Neural cell (in vitro differentiated cells): ENCODE data around the gene TIGD6. TPM values are rescaled to one million over a fixed set of nuclear protein-coding genes. Genes with fewer than 3 reads are reported as not detected.

Experiments used
- H2AFZ ChIP-seq: fragments of 200-600, 300-800 bp; sonication (generic), shearing (Covaris generic); 2 replicates; pipeline ENCODE4 v1.6.0; 2014; ENCODE audit warnings: low read depth, mild to moderate bottlenecking, antibody characterized with exemption, low read length, moderate library complexity
- H3F3A ChIP-seq: fragments of 200-600 bp; shearing (Covaris generic); 2 replicates; pipeline ENCODE4 v1.6.1; 2016; ENCODE audit warnings: mild to moderate bottlenecking, moderate library complexity, mixed read lengths, antibody characterized with exemption, low read length; ENCODE audit not compliant: insufficient read depth, poor library complexity, severe bottlenecking
- H3K27ac ChIP-seq: fragments of 200-600, 300-800 bp; sonication (generic), shearing (Covaris generic); 2 replicates; pipeline ENCODE4 v1.5.1; 2014; ENCODE audit warnings: mild to moderate bottlenecking, low read length, moderate library complexity
- H3K27me3 ChIP-seq: fragments of 300-800, 200-600 bp; sonication (generic), shearing (Covaris generic); 2 replicates; pipeline ENCODE4 v1.6.0; 2014; ENCODE audit warnings: mild to moderate bottlenecking, low read depth, low read length, moderate library complexity; ENCODE audit not compliant: insufficient read depth
- H3K36me3 ChIP-seq: fragments of 300-800, 200-600 bp; sonication (generic), shearing (Covaris generic); 2 replicates; pipeline ENCODE4 v1.5.1; 2014; ENCODE audit warnings: mild to moderate bottlenecking, antibody characterized with exemption, low read length, moderate library complexity; ENCODE audit not compliant: insufficient read depth
- H3K4me2 ChIP-seq: fragments of 300-800, 200-600 bp; sonication (generic), shearing (Covaris generic); 2 replicates; pipeline ENCODE4 v1.6.0; 2014; ENCODE audit warnings: mild to moderate bottlenecking, low read length
- H3K4me3 ChIP-seq: fragments of 300-800, 200-600 bp; sonication (generic), shearing (Covaris generic); 2 replicates; pipeline ENCODE4 v1.5.1; 2014; ENCODE audit warnings: mild to moderate bottlenecking, low read length, moderate library complexity
- H3K79me2 ChIP-seq: fragments of 200-600 bp; shearing (Covaris generic); replicated peaks from 2 replicates; pipeline ENCODE4 v1.6.0; 2014; ENCODE audit warnings: mild to moderate bottlenecking, low read length, moderate library complexity; ENCODE audit not compliant: insufficient read depth
- H3K9ac ChIP-seq: fragments of 300-800, 200-600 bp; sonication (generic), shearing (Covaris generic); 2 replicates; pipeline ENCODE4 v1.6.1; 2016; ENCODE audit warnings: mild to moderate bottlenecking, low read length, mixed read lengths
- H3K9me2 ChIP-seq: fragments of 200-600 bp; shearing (Covaris generic); 2 replicates; pipeline ENCODE4 v1.6.1; 2016; ENCODE audit warnings: mild to moderate bottlenecking, low read length, mixed read lengths; ENCODE audit not compliant: insufficient read depth
- H3K9me3 ChIP-seq: fragments of 200-600, 300-800 bp; sonication (generic), shearing (Covaris generic); 2 replicates; pipeline ENCODE4 v1.6.1; 2016; ENCODE audit warnings: mild to moderate bottlenecking, mixed run types, low read length, moderate library complexity, mixed read lengths
- H4K20me1 ChIP-seq: fragments of 200-600 bp; shearing (Covaris generic); 2 replicates; pipeline ENCODE4 v1.6.1; 2016; ENCODE audit warnings: mild to moderate bottlenecking, mixed run types; ENCODE audit not compliant: insufficient read depth
- EP300 ChIP-seq: fragments of 450-650 bp; conservative IDR thresholded peaks from 2 replicates; pipeline ENCODE4 v1.6.1; 2014; ENCODE audit warnings: antibody characterized with exemption, mild to moderate bottlenecking, moderate library complexity; ENCODE audit not compliant: poor library complexity, severe bottlenecking
- EZH2 ChIP-seq: fragments of 200-600, 300-800 bp; shearing (Covaris generic), sonication (generic); IDR thresholded peaks from 2 replicates; pipeline ENCODE4 v1.6.1; 2014; ENCODE audit warnings: antibody characterized with exemption, low read length, borderline replicate concordance, mild to moderate bottlenecking; ENCODE audit not compliant: insufficient read depth, poor library complexity, severe bottlenecking
- MXI1 ChIP-seq: fragments of 450-650 bp; conservative IDR thresholded peaks from 2 replicates; pipeline ENCODE4 v1.6.1; 2014; ENCODE audit warnings: antibody characterized with exemption, mild to moderate bottlenecking; ENCODE audit not compliant: poor library complexity, severe bottlenecking
- POLR2AphosphoS5 ChIP-seq: IDR thresholded peaks from 2 replicates; pipeline ENCODE4 v1.6.1; 2012
- RAD21 ChIP-seq: fragments of 450-650 bp; conservative IDR thresholded peaks from 2 replicates; pipeline ENCODE4 v1.6.1; 2014; ENCODE audit warnings: antibody characterized with exemption, mild to moderate bottlenecking, moderate library complexity
- SMC3 ChIP-seq: fragments of 450-650 bp; conservative IDR thresholded peaks from 2 replicates; pipeline ENCODE4 v1.6.1; 2014; ENCODE audit warnings: antibody characterized with exemption, mild to moderate bottlenecking, moderate library complexity; ENCODE audit not compliant: poor library complexity
- TAF1 ChIP-seq: IDR thresholded peaks from 2 replicates; pipeline ENCODE4 v1.6.1; 2012; ENCODE audit warnings: low read depth
- polyA plus RNA-seq: library from polyadenylated mRNA; depleted of rRNA; stranded (reverse); fragments of >200 nt; gene quantifications from 2 replicates; pipeline ENCODE4 v1.2.3, GENCODE V29; 2014
- TF ChIP-seq, protein P1 (sequence below): IDR thresholded peaks from 2 replicates; pipeline ENCODE4 v1.6.1; 2012; ENCODE audit warnings: borderline replicate concordance
- TF ChIP-seq, protein P2 (sequence below): fragments of 450-650 bp; IDR thresholded peaks from 2 replicates; pipeline ENCODE4 v1.5.1; 2014; ENCODE audit warnings: antibody characterized with exemption, mild to moderate bottlenecking, moderate library complexity; ENCODE audit not compliant: poor library complexity, severe bottlenecking

The TIGD6 gene
- polyA plus RNA-seq, 1 donor from 2014 or later: 6.5 TPM

DNA sequence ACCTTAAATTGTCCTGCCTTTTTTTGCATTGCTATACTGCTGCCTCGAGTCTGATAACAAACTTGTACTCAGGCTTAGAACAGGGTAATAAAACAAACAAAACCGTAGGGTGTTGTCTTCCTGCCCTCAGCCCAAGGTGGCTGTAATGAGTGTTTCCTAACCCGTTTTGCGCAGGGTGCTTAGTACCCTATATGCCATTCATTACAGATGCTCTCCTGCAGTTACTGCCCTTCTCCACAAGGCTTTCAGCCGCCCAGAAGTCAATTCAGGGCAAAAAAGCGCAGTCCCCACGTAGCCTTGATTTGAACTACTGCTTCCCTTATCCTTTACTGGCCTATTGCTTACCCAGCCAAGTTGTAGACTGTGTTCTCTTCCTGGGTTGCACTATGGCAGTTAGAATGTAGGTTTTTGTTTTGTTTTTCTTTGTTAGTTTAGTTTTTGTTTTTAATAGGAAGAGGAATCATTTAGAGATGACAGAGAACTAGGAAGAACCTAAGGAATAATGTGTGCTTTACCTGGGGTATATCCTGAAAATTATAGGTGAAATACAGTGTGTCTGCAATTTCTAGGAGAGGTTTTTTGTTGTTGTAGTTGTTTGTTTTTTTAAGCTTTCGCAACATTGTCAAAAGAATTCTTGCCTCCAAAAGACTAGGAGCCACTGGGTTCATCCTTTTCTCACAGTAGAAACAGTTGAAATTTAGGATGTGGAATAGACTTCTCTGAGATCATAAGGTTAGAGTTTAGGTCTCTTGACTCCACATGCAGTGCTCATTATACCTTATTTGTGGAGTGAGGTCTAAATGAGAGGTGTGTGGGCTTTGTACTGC is 1.4 kb upstream of the TIGD6 start:
- H3K79me2 ChIP-seq: peaks cover 29% of the 10 kb centered on the region
- no peak overlapping the region for H2AFZ ChIP-seq

DNA sequence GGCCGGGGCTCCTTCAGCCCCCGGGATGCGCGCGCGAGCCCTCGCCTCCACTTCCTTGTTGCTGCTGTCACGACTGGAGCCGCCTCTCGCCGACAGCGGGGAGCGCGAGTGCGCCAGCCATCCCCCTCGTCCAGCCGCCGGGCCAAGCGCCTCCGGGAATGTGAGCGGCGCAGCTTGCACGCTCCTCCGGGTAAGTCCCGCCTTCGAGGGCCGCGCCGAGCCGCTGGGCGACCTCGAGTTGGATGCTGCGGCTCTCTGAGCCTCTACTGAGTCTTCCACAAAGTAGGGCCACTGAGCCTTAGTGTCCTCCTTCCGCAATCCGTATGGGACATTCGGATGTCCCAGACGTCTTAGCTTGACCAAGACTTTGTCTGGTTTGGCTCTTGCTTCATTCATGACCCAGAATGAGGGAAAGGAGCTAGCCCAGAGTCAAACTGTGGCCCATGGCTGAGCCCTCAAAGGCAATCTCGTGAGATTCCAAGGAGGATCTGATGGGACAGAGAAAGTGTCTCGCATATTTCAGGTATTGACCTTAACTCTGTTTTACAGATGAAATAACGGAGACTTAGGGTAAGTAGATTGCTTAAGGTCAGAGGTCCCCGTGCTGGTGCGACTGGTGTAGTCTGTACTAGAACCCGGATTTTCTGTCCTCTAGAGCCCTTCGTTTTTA is 671 bp upstream of the TIGD6 start:
- Histone ChIP-seq H3F3A (no peaks in the 10 kb centered on the region), H3K27ac (peak overlapping the region; percentile 88), H3K4me3 (peak overlapping the region; percentile 100), H2AFZ (peak overlapping the region; percentile 83), H3K9me3 (no peaks in the 10 kb centered on the region), H3K79me2 (peaks cover 29% of the 10 kb centered on the region), H3K9ac (peak overlapping the region; percentile 89), H3K36me3 (no peaks in the 10 kb centered on the region), H3K4me2 (peak overlapping the region; percentile 87), H3K27me3 (no peaks in the 10 kb centered on the region), H3K9me2 (no peaks in the 10 kb centered on the region), H4K20me1 (no peaks in the 10 kb centered on the region)
- no peak for TF ChIP-seq SMC3
- TF ChIP-seq, protein P1, sequence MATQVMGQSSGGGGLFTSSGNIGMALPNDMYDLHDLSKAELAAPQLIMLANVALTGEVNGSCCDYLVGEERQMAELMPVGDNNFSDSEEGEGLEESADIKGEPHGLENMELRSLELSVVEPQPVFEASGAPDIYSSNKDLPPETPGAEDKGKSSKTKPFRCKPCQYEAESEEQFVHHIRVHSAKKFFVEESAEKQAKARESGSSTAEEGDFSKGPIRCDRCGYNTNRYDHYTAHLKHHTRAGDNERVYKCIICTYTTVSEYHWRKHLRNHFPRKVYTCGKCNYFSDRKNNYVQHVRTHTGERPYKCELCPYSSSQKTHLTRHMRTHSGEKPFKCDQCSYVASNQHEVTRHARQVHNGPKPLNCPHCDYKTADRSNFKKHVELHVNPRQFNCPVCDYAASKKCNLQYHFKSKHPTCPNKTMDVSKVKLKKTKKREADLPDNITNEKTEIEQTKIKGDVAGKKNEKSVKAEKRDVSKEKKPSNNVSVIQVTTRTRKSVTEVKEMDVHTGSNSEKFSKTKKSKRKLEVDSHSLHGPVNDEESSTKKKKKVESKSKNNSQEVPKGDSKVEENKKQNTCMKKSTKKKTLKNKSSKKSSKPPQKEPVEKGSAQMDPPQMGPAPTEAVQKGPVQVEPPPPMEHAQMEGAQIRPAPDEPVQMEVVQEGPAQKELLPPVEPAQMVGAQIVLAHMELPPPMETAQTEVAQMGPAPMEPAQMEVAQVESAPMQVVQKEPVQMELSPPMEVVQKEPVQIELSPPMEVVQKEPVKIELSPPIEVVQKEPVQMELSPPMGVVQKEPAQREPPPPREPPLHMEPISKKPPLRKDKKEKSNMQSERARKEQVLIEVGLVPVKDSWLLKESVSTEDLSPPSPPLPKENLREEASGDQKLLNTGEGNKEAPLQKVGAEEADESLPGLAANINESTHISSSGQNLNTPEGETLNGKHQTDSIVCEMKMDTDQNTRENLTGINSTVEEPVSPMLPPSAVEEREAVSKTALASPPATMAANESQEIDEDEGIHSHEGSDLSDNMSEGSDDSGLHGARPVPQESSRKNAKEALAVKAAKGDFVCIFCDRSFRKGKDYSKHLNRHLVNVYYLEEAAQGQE: no peak
- TF ChIP-seq RAD21: no peak
- no peak for TF ChIP-seq EZH2
- TF ChIP-seq, protein P2, sequence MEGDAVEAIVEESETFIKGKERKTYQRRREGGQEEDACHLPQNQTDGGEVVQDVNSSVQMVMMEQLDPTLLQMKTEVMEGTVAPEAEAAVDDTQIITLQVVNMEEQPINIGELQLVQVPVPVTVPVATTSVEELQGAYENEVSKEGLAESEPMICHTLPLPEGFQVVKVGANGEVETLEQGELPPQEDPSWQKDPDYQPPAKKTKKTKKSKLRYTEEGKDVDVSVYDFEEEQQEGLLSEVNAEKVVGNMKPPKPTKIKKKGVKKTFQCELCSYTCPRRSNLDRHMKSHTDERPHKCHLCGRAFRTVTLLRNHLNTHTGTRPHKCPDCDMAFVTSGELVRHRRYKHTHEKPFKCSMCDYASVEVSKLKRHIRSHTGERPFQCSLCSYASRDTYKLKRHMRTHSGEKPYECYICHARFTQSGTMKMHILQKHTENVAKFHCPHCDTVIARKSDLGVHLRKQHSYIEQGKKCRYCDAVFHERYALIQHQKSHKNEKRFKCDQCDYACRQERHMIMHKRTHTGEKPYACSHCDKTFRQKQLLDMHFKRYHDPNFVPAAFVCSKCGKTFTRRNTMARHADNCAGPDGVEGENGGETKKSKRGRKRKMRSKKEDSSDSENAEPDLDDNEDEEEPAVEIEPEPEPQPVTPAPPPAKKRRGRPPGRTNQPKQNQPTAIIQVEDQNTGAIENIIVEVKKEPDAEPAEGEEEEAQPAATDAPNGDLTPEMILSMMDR: no peak
- no peak for TF ChIP-seq TAF1
- no peak for TF ChIP-seq EP300

More for the DNA sequence above, 1.4 kb upstream of the TIGD6 start:
- no peaks in the 10 kb centered on the region for H3K9me2 ChIP-seq
- H3K9ac ChIP-seq: peak overlapping the region; percentile 89
- peak overlapping the region; percentile 100 for H3K4me3 ChIP-seq
- no peaks in the 10 kb centered on the region for H3K36me3 ChIP-seq
- H3K27me3 ChIP-seq: no peaks in the 10 kb centered on the region
- no peaks in the 10 kb centered on the region for H3F3A ChIP-seq
- H4K20me1 ChIP-seq: no peaks in the 10 kb centered on the region
- H3K27ac ChIP-seq: no peak overlapping the region
- H3K9me3 ChIP-seq: no peaks in the 10 kb centered on the region
- no peak for TF ChIP-seq EZH2
- TF ChIP-seq, protein P2: peak; percentile 62
- no peak for TF ChIP-seq TAF1
- peak; percentile 36 for TF ChIP-seq SMC3
- TF ChIP-seq, protein P1: no peak
- no peak for TF ChIP-seq POLR2AphosphoS5
- no peak for TF ChIP-seq EP300
- TF ChIP-seq RAD21: peak; percentile 38
- TF ChIP-seq MXI1: no peak
- peak overlapping the region; percentile 87 for H3K4me2 ChIP-seq
